Activated CD4-positive, alpha-beta memory T cell treated with anti-CD3 and anti-CD28 coated beads for 36 hours (primary cell): ENCODE results near the gene IFNL3. TPM values are rescaled to one million over a fixed set of nuclear protein-coding genes. Genes with fewer than 3 reads are reported as not detected.

Experiments
- CTCF ChIA-PET: fragments of 350-600 bp; sonication (Branson Sonifier 250); formaldehyde crosslinking; loops from one replicate; lab custom pipeline; 2021; ENCODE audit warnings: antibody characterized with exemption, inconsistent platforms; lab: Charles Lee
- POLR2A ChIA-PET: fragments of 350-600 bp; sonication (Branson Sonifier 250); formaldehyde crosslinking; loops from one replicate; lab custom pipeline; 2021; ENCODE audit warnings: antibody characterized with exemption; lab: Charles Lee
- DNase-seq: peaks from one replicate; pipeline ENCODE4 v3.0.0-alpha.2; 2020
- H3K27ac Mint-ChIP-seq: one replicate; pipeline ENCODE4 v1.8.0; 2021; ENCODE audit warnings: mixed read lengths
- H3K27me3 Mint-ChIP-seq: one replicate; pipeline ENCODE4 v1.8.0; 2021; ENCODE audit warnings: mixed read lengths
- H3K36me3 Mint-ChIP-seq: one replicate; pipeline ENCODE4 v1.8.0; 2021; ENCODE audit warnings: mixed read lengths
- H3K4me1 Mint-ChIP-seq: one replicate; pipeline ENCODE4 v1.8.0; 2021; ENCODE audit warnings: low read depth, mixed read lengths
- H3K4me3 Mint-ChIP-seq: one replicate; pipeline ENCODE4 v1.8.0; 2021; ENCODE audit warnings: mild to moderate bottlenecking, mixed read lengths
- H3K9me3 Mint-ChIP-seq: one replicate; pipeline ENCODE4 v1.8.0; 2021; ENCODE audit warnings: mixed read lengths
- intact Hi-C: fragments of 100-400 bp; cut with micrococcal nuclease; formaldehyde crosslinking; loops from one replicate; pipeline ENCODE4 v1.15.1; 2023
- total RNA-seq, 2 experiments: library from RNA; stranded (reverse); gene quantifications; one replicate each; pipeline ENCODE4 v1.2.3, GENCODE V29; 2021

Gene IFNL3
- total RNA-seq, 2 experiments from 2014 or later = 0.34 TPM; not detected in 1

GRCh38 chr19:39265321-39265916 is 20.6 kb upstream of the IFNL3 start:
- Mint-ChIP-seq H3K9me3 (no peaks in the 10 kb centered on the region), H3K4me3 (no peak overlapping the region), H3K27me3 (peaks cover 25% of the 10 kb centered on the region), H3K4me1 (no peaks in the 10 kb centered on the region), H3K36me3 (no peaks in the 10 kb centered on the region), H3K27ac (no peak overlapping the region)
- ChIA-PET POLR2A (no interaction called here), CTCF (no interaction called here)
- intact Hi-C loops = no loop called here
- peak; percentile 15 for DNase-seq

- CTCF ChIA-PET = no interaction called here
- Mint-ChIP-seq H3K4me3 (no peak overlapping the region), H3K36me3 (no peaks in the 10 kb centered on the region), H3K27ac (no peak overlapping the region), H3K4me1 (no peaks in the 10 kb centered on the region), H3K27me3 (peaks cover 27% of the 10 kb centered on the region), H3K9me3 (no peaks in the 10 kb centered on the region)
- DNase-seq = no peak
- intact Hi-C loops = no loop called here
- POLR2A ChIA-PET = no interaction called here
These were observed 19.8 kb upstream of the IFNL3 start for GRCh38 chr19:39264306-39265290.

- H3K4me3 Mint-ChIP-seq = no peak overlapping the region
- ChIA-PET CTCF (no interaction called here), POLR2A (no interaction called here)
- peaks cover 27% of the 10 kb centered on the region for H3K27me3 Mint-ChIP-seq
- no peak for DNase-seq
- H3K9me3 Mint-ChIP-seq = no peaks in the 10 kb centered on the region
- H3K4me1 Mint-ChIP-seq = no peaks in the 10 kb centered on the region
- H3K27ac Mint-ChIP-seq = no peak overlapping the region
- no peaks in the 10 kb centered on the region for H3K36me3 Mint-ChIP-seq
- intact Hi-C loops = no loop called here
These were observed 19.1 kb upstream of the IFNL3 start for GRCh38 chr19:39263912-39264305.

GRCh38 chr19:39262496-39262895 is 17.7 kb upstream of the IFNL3 start:
- H3K27ac Mint-ChIP-seq = no peak overlapping the region
- H3K36me3 Mint-ChIP-seq = no peaks in the 10 kb centered on the region
- intact Hi-C loops = no loop called here
- H3K4me3 Mint-ChIP-seq = no peak overlapping the region
- H3K27me3 Mint-ChIP-seq = peaks cover 27% of the 10 kb centered on the region
- POLR2A ChIA-PET = interaction anchor here (0.9 kb wide), 1 partner anchor 25 kb away, joined by 3 read pairs; no protein-coding TSS in a partner anchor
- H3K9me3 Mint-ChIP-seq = no peaks in the 10 kb centered on the region
- peaks cover 5% of the 10 kb centered on the region for H3K4me1 Mint-ChIP-seq
- DNase-seq = no peak
- CTCF ChIA-PET = no interaction called here

- ChIA-PET CTCF (interaction anchor here (1.1 kb wide), 1 partner anchor 24 kb away, joined by 3 read pairs; no protein-coding TSS in a partner anchor), POLR2A (interaction anchor here (0.9 kb wide), 1 partner anchor 26 kb away, joined by 3 read pairs; no protein-coding TSS in a partner anchor)
- no peak overlapping the region for H3K27ac Mint-ChIP-seq
- peaks cover 5% of the 10 kb centered on the region for H3K4me1 Mint-ChIP-seq
- H3K27me3 Mint-ChIP-seq = peaks cover 27% of the 10 kb centered on the region
- no peak for DNase-seq
- intact Hi-C loops = no loop called here
- H3K36me3 Mint-ChIP-seq = no peaks in the 10 kb centered on the region
- no peaks in the 10 kb centered on the region for H3K9me3 Mint-ChIP-seq
- no peak overlapping the region for H3K4me3 Mint-ChIP-seq
These were observed 16.9 kb upstream of the IFNL3 start for GRCh38 chr19:39261704-39262103.

GRCh38 chr19:39257227-39257626 is 12.4 kb upstream of the IFNL3 start:
- Mint-ChIP-seq H3K27ac (no peak overlapping the region), H3K4me3 (no peak overlapping the region), H3K9me3 (no peaks in the 10 kb centered on the region), H3K36me3 (no peaks in the 10 kb centered on the region), H3K4me1 (peaks cover 5% of the 10 kb centered on the region), H3K27me3 (peaks cover 5% of the 10 kb centered on the region)
- ChIA-PET POLR2A (no interaction called here), CTCF (no interaction called here)
- DNase-seq = no peak
- intact Hi-C loops = no loop called here

- Mint-ChIP-seq H3K27me3 (peaks cover 2% of the 10 kb centered on the region), H3K4me1 (peaks cover 5% of the 10 kb centered on the region), H3K4me3 (no peak overlapping the region), H3K36me3 (no peaks in the 10 kb centered on the region), H3K27ac (no peak overlapping the region), H3K9me3 (no peaks in the 10 kb centered on the region)
- ChIA-PET CTCF (no interaction called here), POLR2A (no interaction called here)
- intact Hi-C loops = no loop called here
- no peak for DNase-seq
These were observed 9.9 kb upstream of the IFNL3 start for GRCh38 chr19:39254531-39255345.

- Mint-ChIP-seq H3K4me3 (no peak overlapping the region), H3K9me3 (no peaks in the 10 kb centered on the region), H3K27me3 (peaks cover 3% of the 10 kb centered on the region), H3K27ac (no peak overlapping the region), H3K36me3 (no peaks in the 10 kb centered on the region), H3K4me1 (peaks cover 5% of the 10 kb centered on the region)
- DNase-seq = no peak
- POLR2A ChIA-PET = no interaction called here
- intact Hi-C loops = no loop called here
- CTCF ChIA-PET = interaction anchor here (0.5 kb wide), 1 partner anchor 162 kb away, joined by 3 read pairs; no protein-coding TSS in a partner anchor
These were observed 8.8 kb upstream of the IFNL3 start for GRCh38 chr19:39253374-39254149.

- intact Hi-C loops = no loop called here
- POLR2A ChIA-PET = no interaction called here
These were observed 7.7 kb upstream of the IFNL3 start for GRCh38 chr19:39252458-39252857.

GRCh38 chr19:39251846-39252245 is 7.0 kb upstream of the IFNL3 start:
- intact Hi-C loops = no loop called here
- H3K36me3 Mint-ChIP-seq = no peaks in the 10 kb centered on the region
- POLR2A ChIA-PET = no interaction called here

More at GRCh38 chr19:39252458-39252857, 7.7 kb upstream of the IFNL3 start:
- H3K27ac Mint-ChIP-seq = no peak overlapping the region
- no peak overlapping the region for H3K4me3 Mint-ChIP-seq
- no peaks in the 10 kb centered on the region for H3K36me3 Mint-ChIP-seq
- no peak for DNase-seq
- peaks cover 3% of the 10 kb centered on the region for H3K27me3 Mint-ChIP-seq
- no peaks in the 10 kb centered on the region for H3K9me3 Mint-ChIP-seq
- H3K4me1 Mint-ChIP-seq = no peaks in the 10 kb centered on the region
- CTCF ChIA-PET = no interaction called here

GRCh38 chr19:39251081-39251480 is 6.3 kb upstream of the IFNL3 start:
- ChIA-PET CTCF (no interaction called here), POLR2A (no interaction called here)
- DNase-seq = no peak
- Mint-ChIP-seq H3K9me3 (no peaks in the 10 kb centered on the region), H3K4me3 (no peak overlapping the region), H3K27me3 (peaks cover 8% of the 10 kb centered on the region), H3K4me1 (peaks cover 2% of the 10 kb centered on the region), H3K36me3 (no peaks in the 10 kb centered on the region), H3K27ac (no peak overlapping the region)
- intact Hi-C loops = no loop called here

More at GRCh38 chr19:39251846-39252245, 7.0 kb upstream of the IFNL3 start:
- CTCF ChIA-PET = no interaction called here
- Mint-ChIP-seq H3K4me3 (no peak overlapping the region), H3K9me3 (no peaks in the 10 kb centered on the region), H3K27me3 (peaks cover 8% of the 10 kb centered on the region), H3K4me1 (peaks cover 2% of the 10 kb centered on the region), H3K27ac (no peak overlapping the region)
- no peak for DNase-seq
